ENCODE results near the gene UNCX.
"Not testable (repeated sequence)": the region's sequence is repeated elsewhere in the genome, so short reads cannot be mapped to it uniquely, and the experiment has no call there.

Gene UNCX

DNA sequence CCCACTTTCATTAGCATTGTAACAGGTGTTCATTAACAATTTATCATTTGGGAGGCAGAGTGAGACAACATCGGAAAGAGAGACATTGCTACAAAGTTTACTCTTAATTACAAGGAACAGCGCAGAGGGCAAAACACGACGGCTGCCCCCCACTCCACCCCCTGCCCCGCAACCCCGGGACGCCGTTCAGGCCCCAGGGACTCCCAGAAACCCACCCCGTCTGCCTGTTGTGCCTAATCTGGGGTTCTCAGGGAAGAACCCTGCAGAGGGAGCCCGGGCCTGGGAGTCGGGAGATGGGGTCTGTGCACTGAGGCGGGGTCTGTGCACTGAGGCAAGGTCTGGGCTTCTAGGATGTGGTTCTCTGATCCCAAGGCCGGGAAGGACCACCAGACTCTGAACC, 25.2 kb downstream of the UNCX start:
- no peak for DNase-seq (ENCODE audit: low read depth)

- no peak for DNase-seq (ENCODE audit: low read depth)
Measured at GRCh38 chr7:1259621-1260243, 27.1 kb downstream of the UNCX start.

GRCh38 chr7:1260244-1260635, 27.6 kb downstream of the UNCX start:
- DNase-seq (ENCODE audit: low read depth), result no peak

GRCh38 chr7:1261036-1261435, 28.4 kb downstream of the UNCX start:
- DNase-seq (ENCODE audit: low read depth), result not testable (repeated sequence)

DNA sequence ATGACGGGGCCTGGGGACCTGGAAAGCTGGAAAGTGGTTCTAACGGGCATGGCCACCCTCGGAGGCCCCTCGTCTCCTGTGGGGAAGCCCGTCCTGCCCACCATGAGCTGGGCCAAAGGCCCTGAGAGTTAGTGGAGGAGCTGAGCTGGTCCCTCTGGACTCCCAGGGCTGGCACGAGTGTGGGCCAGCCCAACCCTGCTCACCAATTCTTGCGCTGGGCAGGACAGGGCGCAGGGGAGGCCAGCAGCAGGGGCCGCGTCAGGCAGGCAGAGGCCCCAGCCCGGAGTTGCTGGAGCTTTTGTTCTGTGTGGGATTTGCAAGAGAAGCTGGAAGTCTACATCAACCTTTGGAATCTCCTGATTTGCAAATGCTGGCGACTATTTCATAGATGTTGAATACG, 29.8 kb downstream of the UNCX start:
- no peak for DNase-seq (ENCODE audit: low read depth)

DNA sequence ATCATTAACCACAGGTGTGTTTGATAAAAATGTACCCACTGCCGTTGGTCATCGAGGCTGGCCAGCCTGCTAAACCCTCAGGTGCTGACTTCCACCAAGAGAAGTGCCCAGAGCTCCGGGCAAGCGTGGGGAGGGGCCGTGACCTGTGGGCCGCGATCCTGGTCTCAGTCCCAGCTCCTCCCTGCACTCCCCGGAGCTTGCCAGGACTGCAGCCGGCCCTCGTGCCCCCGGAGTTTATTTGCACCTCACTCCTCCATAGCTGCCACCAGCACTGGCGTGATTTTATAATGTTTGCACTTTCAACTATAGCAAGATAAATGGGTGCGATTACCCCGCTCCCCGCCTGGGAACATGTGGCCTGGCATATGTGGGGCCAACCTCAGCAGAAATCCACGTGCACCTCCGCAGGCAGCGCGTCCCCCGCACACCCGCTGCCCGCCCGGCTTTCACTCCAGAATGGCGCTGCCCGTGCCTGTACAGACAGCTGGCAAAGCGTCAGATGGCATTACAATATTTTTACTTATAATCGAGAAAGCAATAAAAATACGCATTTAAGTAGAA, 30.8 kb downstream of the UNCX start:
- no peak for DNase-seq (ENCODE audit: low read depth)

- no peak for DNase-seq (ENCODE audit: low read depth)
Measured at GRCh38 chr7:1264345-1265280, 31.9 kb downstream of the UNCX start.

GRCh38 chr7:1267016-1267900, 34.6 kb downstream of the UNCX start:
- DNase-seq (ENCODE audit: low read depth), result no peak

- no peak for DNase-seq (ENCODE audit: low read depth)
Measured at GRCh38 chr7:1268076-1268815, 35.6 kb downstream of the UNCX start.

DNA sequence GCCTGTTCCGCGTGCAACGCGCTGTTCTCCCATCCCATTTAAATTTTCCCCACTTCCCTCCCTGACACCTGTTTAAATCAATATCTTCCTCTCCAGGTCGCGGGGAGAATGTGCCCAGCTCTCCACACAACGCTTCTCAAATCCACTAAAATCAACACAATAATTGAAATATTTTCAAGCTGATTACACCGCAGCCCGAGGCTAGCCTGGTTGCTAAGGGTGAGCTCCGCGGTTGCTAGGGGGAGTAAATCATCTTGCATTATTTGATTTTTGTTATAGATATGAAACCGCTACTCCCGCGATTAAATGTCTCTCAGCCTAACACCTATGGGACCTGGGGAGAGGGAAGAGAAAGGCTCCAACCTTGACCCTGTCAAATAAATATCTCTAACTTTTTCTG, 36.2 kb downstream of the UNCX start:
- no peak for DNase-seq (ENCODE audit: low read depth)

DNA sequence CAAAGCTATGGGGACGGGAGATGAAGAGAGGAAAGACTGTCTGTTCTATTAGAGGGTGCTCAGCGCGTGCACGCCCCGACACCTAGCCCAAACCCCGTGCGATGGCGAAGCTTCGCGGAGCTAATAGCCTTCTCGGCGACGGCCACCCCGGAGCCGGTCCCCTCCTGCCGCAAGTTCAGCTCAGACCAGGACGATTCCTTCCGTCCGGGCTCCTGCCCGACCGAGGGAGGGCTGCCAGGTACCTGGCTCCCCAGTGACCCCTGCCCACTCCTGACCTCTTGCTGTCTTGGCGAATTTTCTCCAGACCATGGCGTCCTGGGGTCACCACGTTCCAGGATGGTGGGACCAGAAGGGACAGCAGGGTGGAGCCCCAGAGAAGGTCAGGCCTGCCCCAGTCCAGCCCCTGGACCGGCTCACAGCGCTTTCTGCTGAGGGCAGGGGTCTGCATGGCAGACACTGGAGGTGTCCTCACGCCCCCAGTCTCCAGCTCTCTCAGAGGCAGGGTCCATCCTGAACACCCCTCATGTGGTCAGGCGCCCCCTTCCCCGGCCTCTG, 36.7 kb downstream of the UNCX start:
- no peak for DNase-seq (ENCODE audit: low read depth)

- DNase-seq (ENCODE audit: low read depth), result no peak
Measured at GRCh38 chr7:1270181-1270580, 37.5 kb downstream of the UNCX start.

GRCh38 chr7:1271046-1271445, 38.4 kb downstream of the UNCX start:
- no peak for DNase-seq (ENCODE audit: low read depth)

GRCh38 chr7:1271656-1272055, 39.0 kb downstream of the UNCX start:
- DNase-seq (ENCODE audit: low read depth), result no peak

- not testable (repeated sequence) for DNase-seq (ENCODE audit: low read depth)
Measured at GRCh38 chr7:1272136-1272535, 39.5 kb downstream of the UNCX start.

DNA sequence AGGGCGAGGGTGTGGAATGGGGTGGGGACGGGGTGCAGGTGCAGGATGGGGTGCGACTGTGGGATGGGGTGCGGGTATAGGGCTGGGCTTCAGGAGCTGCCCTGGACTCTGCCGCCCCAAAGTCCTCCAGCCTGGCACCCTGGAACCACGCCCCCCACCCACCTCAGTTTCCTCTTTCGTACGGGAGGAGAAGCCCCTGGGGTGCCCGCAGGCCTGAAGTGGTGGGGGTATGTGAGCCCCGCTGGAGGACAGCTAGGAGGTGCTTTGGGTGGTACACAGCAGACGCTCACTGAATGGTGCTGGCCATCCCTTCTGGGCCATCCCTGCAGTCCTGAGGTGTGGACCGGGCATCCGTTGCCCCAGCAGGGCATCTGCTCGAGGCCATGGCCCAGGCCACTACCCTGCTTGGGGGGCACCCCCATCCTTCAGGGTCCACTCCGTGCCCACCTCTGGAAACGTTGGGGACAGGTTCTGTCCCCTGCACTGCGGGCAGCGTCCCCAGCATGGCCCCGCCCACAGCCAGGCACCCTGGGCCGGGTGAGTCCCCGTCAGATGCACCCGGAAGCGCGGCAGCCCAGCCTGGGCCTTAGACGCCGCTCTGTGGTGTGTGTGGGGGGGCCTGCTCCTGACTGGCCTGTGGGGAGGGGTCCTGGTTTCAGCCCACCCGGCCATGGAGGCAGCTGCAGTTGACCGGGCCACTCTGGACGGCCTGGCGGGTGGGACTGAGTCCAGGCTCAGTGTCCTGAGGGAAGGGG, 41.6 kb downstream of the UNCX start:
- DNase-seq (ENCODE audit: low read depth), result no peak

- no peak for DNase-seq (ENCODE audit: low read depth)
Measured at GRCh38 chr7:1274876-1275375, 42.3 kb downstream of the UNCX start.

DNA sequence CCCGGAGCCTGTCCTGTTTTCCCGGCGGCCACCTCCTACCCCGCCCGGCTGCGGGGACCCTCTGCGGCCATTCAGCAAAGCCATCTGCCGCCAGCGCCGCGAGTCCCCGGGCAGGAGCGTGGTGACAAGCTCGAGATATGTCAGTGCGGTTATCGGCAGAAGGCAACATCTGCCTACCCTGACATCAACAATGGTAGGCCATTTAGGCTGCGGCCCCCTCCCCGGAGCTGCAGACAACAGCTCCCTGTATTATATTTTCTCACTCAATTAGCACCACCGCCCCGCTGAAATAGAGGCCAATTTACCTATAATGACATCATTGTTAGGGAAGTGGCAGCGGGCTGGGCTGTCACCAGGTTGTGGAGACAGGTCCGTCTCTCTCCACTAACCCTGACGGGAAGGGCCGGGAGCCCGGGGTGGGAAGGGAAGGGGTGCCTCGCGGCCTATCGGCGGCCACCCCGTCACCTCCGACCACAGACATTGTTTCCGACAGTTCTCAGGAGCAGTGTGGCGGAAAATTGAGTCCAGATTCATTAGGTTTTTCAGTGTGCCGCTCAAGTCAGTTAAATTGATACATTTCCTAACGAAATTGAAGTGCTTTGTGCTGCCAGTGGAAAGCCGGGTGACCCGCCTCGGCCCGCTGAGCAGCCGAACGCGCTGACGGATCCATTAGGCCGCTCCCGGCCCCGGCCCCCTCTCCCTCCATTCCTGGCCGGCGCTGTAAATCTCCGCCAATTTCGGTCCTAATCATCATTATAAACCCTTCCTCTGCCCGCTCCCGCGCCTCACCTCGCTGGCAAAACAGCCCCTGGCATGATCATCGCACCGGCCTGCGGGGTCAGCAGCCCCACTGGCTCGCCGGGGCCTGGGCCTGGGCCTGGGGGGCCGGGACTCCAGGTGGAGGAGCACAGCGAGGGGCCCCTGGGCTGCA, 43.0 kb downstream of the UNCX start:
- no peak for DNase-seq (ENCODE audit: low read depth)

DNA sequence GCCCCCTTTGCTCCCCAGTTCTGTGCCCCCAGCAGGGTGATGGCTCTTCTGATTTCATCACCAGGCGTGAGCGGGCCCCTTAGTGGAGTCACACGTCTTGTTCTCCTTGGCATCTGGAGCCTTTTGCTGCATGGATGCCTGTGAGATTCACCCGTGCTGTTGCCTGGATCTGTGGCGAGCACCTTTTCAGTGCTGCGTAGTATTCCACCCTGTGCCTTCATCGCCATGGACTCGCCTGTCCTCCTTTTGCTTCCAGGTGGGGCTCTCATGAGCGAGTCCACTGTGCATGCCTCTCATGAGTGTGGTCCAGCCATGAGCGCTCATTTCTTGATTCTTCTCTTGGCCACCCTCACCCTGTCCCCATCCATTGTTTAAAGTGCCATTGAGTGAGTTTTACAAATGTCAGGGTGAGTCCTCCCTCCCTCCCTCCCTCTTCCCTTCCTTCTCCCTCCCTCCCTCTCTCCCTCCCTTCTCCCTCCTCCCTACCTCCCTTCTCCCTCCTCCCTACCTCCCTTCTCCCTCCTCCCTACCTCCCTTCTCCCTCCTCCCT, 44.0 kb downstream of the UNCX start:
- no peak for DNase-seq (ENCODE audit: low read depth)
